Hippocampal formation (tissue), 2 donors: ENCODE results near the gene CATSPER4.

Experiments used
- DNase-seq, 2 donors: peaks; one replicate each; lab custom pipeline; 2025; lab: John Stamatoyannopoulos, UW

CATSPER4 gene

DNA sequence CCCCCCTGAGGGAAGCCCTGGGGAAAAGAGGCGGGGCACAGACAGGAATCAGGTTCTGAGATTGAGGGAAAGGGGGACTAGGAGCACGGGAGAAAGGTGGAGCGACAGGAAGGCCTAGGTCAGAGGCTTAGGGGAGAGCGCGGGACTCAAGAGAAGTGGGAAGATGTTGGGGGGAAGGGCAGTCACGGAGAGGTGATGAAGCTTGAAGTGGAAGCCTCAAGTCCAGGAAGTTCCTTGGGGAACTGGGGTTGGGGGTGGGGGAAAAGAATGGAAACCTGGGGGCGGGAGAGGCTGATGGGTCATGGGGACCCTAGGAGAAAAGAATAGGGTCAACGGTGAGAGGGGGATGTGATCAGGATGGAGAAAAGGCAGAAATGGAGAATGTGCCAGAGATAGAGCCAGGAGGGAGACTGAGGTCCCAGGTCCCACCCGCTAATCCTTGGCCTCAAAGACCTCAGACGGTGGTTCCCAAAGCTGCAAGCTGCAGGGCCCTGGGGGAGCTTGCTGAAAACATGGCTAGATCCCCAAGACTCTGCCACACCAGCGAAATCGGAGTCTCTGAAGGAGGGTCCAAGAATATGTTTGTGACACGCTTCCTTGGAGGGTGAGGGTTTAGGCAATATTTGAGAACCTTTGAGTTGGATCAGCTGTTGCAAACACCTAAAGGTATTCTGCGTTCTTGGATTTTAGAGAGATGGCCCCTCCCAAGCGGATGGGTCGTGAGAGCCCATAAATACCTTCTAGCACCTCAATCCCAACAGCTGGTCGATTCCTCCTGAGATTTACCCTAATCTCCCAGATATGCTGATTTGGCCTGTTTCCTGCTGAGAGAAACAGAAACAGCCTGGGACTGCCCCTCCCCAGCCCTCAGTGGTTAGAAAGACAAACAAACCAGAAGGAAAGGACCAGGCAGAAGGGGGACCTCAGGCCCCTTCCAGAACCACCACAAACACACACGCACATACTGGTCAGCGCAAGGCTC is 25.2 kb upstream of the CATSPER4 start:
- DNase-seq, result no peak

GRCh38 chr1:26166719-26167281 is 23.6 kb upstream of the CATSPER4 start:
- DNase-seq, result no peak

DNA sequence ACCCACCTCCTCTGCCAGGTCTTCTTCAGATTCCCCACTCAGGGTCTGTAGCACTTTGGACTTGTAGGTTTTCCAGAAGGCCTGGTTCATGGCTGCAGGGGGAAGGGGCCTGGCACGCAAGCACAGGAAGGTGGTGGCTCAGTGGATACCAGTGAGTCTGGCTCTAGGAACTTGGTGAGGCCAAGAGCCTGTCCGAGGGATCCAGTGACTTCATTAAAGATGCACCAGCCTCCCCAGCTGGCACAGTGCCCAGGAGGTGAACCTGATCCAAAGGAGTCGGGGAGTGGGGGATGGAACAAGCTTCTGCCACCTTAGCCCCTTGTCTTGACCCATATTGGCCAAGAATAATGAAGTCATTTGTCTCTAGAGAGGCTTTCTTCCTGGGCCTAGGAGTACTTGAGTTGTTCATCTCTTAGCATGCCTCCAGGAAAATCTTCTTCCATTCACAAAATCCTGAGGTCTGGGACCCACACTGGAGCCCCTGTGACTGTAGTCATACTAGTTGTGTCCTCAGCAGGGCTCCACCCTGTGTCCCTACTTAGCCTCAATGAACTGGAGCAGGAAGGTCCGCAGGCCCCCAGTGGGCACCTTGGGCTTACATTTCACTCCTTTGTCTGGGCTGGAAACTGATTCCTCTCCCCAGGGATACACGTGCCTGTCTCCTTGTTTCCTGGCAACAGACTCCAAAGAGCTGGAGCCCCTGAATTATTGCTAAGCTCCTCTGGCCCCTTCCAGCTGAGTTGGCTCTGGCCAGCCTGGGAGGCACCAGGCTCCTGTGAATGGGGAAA is 21.8 kb upstream of the CATSPER4 start, which contains the start of gene C1orf232:
Gene C1orf232, minus strand, starts transcription at position 554 of the 788 bp plus-strand sequence. Its CDS starts 464 bp downstream, at position 90.
- DNase-seq, result no peak

GRCh38 chr1:26169198-26169554 is 21.2 kb upstream of the CATSPER4 start:
- DNase-seq, result no peak

GRCh38 chr1:26169669-26170471 is 20.5 kb upstream of the CATSPER4 start, which contains the start of gene ZNF593:
ZNF593 (plus strand) TSS chr1:26169908; CDS start chr1:26169984, 76 bp downstream.
- peak; percentile 76 to 89 for DNase-seq

- no peak for DNase-seq
These were observed 20.0 kb upstream of the CATSPER4 start for GRCh38 chr1:26170472-26170821.

GRCh38 chr1:26171084-26172072 is 19.0 kb upstream of the CATSPER4 start, which contains the start of gene ZNF593OS:
ZNF593OS (minus strand) TSS chr1:26171832; CDS start chr1:26171661, 171 bp downstream.
- no peak for DNase-seq

DNA sequence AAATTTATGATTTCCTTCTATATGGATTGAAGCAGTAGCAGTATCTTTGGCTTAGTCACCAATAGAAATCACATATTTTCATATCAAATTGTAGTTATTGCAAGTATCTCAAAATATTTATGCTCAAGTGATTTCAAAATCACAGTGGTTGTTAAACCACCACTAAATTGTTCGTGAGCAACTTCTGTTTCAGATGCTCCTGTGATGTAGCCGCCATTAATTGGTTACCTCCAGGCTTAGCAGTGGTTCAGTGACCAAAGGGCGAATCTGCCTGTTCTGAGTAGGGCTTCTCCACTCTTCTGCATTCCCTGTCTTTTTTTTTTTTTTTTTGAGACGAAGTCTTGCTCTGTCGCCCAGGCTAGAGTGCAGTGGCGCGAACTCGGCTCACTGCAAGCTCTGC is 15.1 kb upstream of the CATSPER4 start:
- no peak for DNase-seq

DNA sequence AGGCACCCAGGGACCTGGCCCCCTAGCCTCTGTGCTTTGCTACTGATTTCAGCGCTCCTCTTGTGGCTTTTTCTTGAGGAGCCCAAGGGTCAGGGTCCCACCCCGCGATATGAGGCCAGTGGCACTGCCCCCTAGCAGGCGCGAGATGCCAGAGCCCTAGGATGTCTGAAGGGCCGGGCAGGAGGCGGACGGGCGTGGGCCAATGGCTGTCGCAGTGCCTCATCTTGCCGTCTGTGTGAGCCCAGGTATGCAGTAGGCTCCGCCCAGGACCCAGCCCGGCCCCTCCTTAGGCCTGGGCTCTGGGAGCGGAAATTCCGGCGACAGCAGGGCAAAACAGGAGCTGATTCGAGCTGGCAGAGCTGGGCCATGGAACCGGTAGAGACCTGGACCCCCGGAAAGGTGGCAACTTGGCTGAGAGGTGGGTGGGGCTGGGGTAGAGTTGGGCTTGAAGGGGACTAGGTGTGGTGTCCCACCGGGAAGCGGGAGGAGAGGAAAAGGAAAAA is 13.2 kb upstream of the CATSPER4 start, which contains the start of gene CNKSR1:
Gene CNKSR1, plus strand, starts transcription at position 310 of the 503 bp plus-strand sequence. Its CDS starts 57 bp downstream, at position 367.
- no peak for DNase-seq

- no peak for DNase-seq
These were observed 10.3 kb upstream of the CATSPER4 start for GRCh38 chr1:26180010-26180506.

DNA sequence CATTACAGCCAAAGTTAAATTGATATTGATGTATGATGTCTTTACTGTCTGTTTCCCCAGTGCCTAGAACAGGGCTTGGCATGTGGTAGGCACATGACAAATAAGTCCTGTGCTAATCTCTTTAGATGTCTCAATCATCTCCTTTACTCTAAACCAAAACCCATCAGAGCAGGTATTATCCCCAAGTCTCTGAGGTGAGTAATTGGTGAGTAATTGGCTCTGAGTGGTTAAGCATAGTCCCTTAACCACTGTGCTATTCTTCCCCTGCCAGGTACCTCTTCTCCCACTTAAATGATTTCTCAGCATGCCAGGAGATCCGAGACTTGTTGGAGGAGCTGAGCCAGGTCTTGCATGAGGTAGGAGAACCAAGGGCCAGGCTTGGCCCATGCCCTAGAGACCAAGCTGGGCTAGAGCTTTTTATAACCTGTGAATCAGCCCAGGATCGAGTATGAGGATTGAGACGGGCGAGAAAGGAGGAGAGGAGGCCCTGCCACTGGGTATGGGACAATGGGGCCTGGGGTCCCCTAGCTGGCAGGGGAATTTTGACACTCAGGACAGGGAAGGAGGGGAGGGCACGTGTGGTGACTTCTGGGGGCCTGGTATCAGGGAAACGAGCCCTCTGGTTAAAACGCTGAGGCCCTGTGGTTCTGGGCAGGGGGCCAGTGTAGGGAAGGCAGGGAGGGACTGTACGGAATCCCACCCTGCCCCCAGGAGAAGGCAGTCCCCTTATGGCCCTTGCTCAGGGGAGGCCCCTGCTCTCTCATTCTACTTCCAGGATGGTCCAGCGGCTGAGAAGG is 8.6 kb upstream of the CATSPER4 start:
- DNase-seq, result no peak

DNA sequence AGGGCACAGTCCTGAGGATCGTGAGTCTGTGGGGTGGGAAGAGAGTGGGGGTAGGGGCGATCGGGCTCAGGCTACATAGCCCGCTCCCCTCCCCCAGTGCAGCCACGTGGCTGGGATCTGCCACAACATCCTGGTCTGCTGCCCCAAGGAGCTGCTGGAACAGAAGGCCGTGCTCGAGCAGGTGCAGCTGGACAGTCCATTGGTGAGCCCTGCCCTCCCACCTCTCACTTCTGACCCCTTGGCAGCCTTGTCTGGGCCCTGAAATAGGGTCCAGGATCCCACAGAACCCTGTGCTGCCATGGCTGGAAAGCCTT is 8.1 kb upstream of the CATSPER4 start:
- DNase-seq, result no peak

GRCh38 chr1:26184086-26184485 is 6.3 kb upstream of the CATSPER4 start:
- no peak for DNase-seq

- DNase-seq, result no peak
These were observed 5.5 kb upstream of the CATSPER4 start for GRCh38 chr1:26184883-26185282.

DNA sequence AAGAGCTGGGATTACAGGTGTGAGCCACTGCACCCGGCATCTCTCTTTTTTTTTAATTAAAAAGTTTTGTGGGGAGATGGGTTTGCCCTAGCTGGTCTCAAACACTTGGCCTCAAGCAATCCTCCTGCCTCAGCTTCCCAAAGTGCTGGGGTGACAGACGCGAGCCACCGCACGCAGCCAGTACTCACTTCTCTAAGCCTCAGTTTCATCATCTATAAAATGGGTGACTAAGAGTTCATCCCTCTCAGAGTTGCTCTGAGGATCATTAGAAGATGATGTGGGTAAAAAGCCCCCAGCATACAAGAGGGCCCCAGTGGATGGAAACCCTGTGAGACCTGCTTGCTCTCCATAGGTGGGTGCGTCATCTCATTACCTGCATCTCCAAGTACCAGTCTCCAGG is 2.5 kb upstream of the CATSPER4 start:
- DNase-seq, result no peak

GRCh38 chr1:26188477-26188876 is 1.9 kb upstream of the CATSPER4 start:
- DNase-seq, result no peak

DNA sequence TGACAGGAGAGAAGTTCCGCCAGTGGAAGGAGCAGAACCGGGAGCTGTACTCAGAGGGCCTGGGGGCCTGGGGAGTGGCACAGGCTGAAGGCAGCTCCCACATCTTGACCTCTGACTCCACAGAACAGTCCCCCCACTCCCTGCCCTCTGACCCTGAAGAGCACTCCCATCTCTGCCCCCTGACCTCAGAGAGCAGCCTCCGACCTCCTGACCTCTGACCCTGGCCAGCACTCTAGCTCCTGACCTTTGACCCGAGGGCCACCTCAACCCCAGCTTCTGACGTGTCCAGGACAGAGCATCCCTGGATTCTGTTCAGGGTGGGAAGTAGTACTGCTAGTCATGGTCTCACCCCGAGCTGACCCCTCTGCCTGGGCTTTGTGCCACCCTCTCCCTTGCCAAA is 1.1 kb upstream of the CATSPER4 start:
- no peak for DNase-seq

DNA sequence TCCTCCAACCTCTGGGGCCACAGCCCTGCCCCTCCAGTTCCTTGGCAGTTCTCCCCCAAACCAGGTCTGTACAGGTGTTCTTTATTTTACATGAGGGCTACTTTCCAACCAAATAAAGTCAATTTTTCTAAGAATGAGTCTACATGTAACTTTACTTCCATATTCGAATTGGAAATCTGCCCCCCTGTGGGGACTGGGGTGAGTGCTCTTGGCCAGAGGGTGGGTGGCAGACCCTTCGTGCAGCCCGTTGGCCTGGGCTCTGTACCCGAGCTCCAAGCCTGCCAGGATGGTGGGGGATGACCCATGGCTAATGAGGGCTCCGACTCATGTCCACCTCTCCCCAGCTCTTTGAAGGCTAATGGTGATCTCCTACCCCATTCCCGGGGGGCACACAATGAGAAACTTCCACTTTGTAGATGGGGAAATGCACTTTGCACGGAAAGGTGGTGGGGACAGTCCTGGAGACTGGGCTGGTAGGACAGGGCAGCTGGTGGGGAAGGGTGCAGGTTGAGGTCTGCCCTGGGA is 589 bp upstream of the CATSPER4 start:
- DNase-seq, result no peak

DNA sequence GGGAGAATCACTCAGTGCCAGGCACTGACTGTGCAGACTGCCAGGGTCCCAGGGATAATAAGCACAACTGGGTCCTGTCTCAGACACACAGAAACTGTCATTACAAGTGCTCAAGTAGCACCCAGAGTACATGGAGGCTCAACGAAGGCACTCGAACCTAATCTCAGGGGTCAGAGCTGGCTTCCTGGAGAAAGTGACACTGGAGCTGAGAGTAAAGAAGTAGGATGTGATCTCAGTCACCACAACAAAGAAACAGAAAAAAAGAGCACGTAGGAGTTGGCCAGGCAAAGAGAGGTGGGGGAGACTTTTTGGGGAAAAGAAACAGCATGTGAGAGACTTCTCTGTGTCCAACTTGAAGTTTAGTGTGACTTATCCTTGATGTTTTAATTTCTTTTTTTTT is 1.3 kb downstream of the CATSPER4 start:
- no peak for DNase-seq
